OCI-LY1 (cell line): ENCODE measurements around the gene DIP2B.

Experiments used
- H2AFZ ChIP-seq: fragments of 200-600 bp; sonication (generic), shearing (Covaris generic); 2 replicates; pipeline ENCODE4 v1.6.0; 2014; ENCODE audit warnings: antibody characterized with exemption, mild to moderate bottlenecking, low read length
- H3F3A ChIP-seq: fragments of 200-600 bp; sonication (generic), shearing (Covaris generic); 2 replicates; pipeline ENCODE4 v1.6.0; 2014; ENCODE audit warnings: mild to moderate bottlenecking, antibody characterized with exemption, low read length, moderate library complexity; ENCODE audit not compliant: insufficient read depth
- H3K27ac ChIP-seq: fragments of 200-600 bp; sonication (generic); 2 replicates; pipeline ENCODE4 v1.5.1; 2014; ENCODE audit warnings: low read length, mixed run types, mild to moderate bottlenecking, low read depth; ENCODE audit not compliant: poor library complexity, severe bottlenecking
- H3K27me3 ChIP-seq: fragments of 200-600 bp; sonication (generic); 2 replicates; pipeline ENCODE4 v1.6.0; 2014; ENCODE audit warnings: antibody characterized with exemption, mild to moderate bottlenecking, low read length, moderate library complexity; ENCODE audit not compliant: insufficient read depth
- H3K36me3 ChIP-seq: fragments of 200-600 bp; sonication (generic); 2 replicates; pipeline ENCODE4 v1.6.1; 2014; ENCODE audit warnings: mild to moderate bottlenecking, antibody characterized with exemption, low read length, moderate library complexity, mixed read lengths; ENCODE audit not compliant: insufficient read depth
- H3K4me1 ChIP-seq: fragments of 200-600 bp; sonication (generic); 2 replicates; pipeline ENCODE4 v1.5.1; 2014; ENCODE audit warnings: mild to moderate bottlenecking, low read length, moderate library complexity; ENCODE audit not compliant: insufficient read depth, severe bottlenecking
- H3K4me2 ChIP-seq: fragments of 200-600 bp; sonication (generic), shearing (Covaris generic); 2 replicates; pipeline ENCODE4 v1.6.1; 2014; ENCODE audit warnings: low read length
- H3K4me3 ChIP-seq: fragments of 200-600 bp; sonication (generic); 2 replicates; pipeline ENCODE4 v1.5.1; 2014; ENCODE audit warnings: low read length, low read depth, mild to moderate bottlenecking, mixed read lengths; ENCODE audit not compliant: poor library complexity, severe bottlenecking
- H3K79me2 ChIP-seq: fragments of 200-600 bp; shearing (Covaris generic); 2 replicates; pipeline ENCODE4 v1.6.1; 2016; ENCODE audit warnings: mixed run types, low read length, mixed read lengths; ENCODE audit not compliant: insufficient read depth
- H3K9ac ChIP-seq: fragments of 200-600 bp; sonication (generic), shearing (Covaris generic); 2 replicates; pipeline ENCODE4 v1.6.1; 2014; ENCODE audit warnings: mild to moderate bottlenecking, low read length, mixed read lengths
- H3K9me2 ChIP-seq: fragments of 200-600 bp; sonication (generic), shearing (Covaris generic); 2 replicates; pipeline ENCODE4 v1.6.1; 2014; ENCODE audit warnings: low read depth, mild to moderate bottlenecking, low read length, mixed read lengths
- H3K9me3 ChIP-seq: fragments of 200-600 bp; shearing (Covaris generic); 2 replicates; pipeline ENCODE4 v1.6.1; 2014; ENCODE audit warnings: low read length, mixed read lengths
- H4K20me1 ChIP-seq: fragments of 200-600 bp; sonication (generic), shearing (Covaris generic); 2 replicates; pipeline ENCODE4 v1.6.0; 2016; ENCODE audit warnings: mild to moderate bottlenecking, low read length; ENCODE audit not compliant: insufficient read depth
- EZH2 ChIP-seq: fragments of 200-600 bp; sonication (generic), shearing (Covaris generic); IDR thresholded peaks from 2 replicates; pipeline ENCODE4 v1.8.0; 2017; ENCODE audit warnings: borderline replicate concordance, mixed run types, mild to moderate bottlenecking, antibody characterized with exemption, low read length, moderate library complexity, mixed read lengths
- TF ChIP-seq, protein P1 (sequence below): fragments of 200-600 bp; sonication (generic), shearing (Covaris generic); IDR thresholded peaks from 2 replicates; pipeline ENCODE4 v1.5.1; 2017; ENCODE audit warnings: mild to moderate bottlenecking, antibody characterized with exemption, low read length, moderate library complexity, mixed read lengths

The DIP2B gene

DNA sequence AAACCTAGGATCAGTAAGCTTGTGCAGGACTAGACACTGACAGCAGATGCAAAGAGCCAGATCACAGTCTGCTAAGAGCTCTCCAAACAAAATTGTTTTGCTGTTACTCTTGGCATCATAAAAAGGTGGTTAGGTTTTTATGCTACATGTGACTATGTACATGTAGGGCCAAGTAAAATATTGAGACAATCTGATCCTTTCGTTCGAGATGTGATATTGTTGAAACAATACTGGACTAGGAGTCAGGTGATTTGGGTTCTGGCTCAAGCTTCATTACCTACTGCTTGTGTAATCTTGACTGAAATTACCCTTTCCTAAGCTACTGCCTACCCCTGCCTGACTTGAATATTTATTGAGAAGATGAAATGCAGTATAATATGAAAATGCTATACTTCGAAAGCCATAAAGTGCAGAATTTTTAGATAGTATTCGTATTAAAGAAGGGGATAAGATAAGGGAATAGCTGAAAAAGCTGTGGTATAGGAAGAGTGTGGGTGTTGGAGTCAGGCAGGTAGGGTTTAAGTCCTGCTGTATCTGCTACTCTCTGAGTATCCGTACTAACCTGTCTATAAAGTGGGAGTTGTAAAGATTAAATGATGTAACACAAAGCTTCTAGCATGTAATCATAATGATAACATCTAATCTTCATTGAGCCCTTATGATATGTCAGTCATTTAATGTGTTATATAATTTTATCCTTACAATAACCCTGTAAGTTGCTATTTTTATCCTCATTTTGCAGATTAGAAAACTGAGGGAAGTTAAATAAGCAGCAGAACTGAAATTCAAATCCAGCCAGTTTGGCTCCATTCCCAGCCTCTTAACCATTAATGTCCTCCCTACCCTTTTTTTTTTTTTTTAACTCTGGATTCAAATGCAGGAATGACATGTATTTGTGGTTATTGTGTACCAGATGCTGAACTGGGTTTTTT, 220.5 kb downstream of the DIP2B start:
- no peak overlapping the region for H2AFZ ChIP-seq
- no peaks in the 10 kb centered on the region for H3K79me2 ChIP-seq
- H3K9me2 ChIP-seq = no peaks in the 10 kb centered on the region
- H4K20me1 ChIP-seq = no peaks in the 10 kb centered on the region
- no peak overlapping the region for H3K4me2 ChIP-seq
- no peaks in the 10 kb centered on the region for H3K27me3 ChIP-seq
- H3K4me3 ChIP-seq = no peak overlapping the region
- peaks cover 10% of the 10 kb centered on the region for H3K4me1 ChIP-seq
- H3K9me3 ChIP-seq = no peaks in the 10 kb centered on the region
- TF ChIP-seq EZH2 = no peak
- TF ChIP-seq, protein P1, sequence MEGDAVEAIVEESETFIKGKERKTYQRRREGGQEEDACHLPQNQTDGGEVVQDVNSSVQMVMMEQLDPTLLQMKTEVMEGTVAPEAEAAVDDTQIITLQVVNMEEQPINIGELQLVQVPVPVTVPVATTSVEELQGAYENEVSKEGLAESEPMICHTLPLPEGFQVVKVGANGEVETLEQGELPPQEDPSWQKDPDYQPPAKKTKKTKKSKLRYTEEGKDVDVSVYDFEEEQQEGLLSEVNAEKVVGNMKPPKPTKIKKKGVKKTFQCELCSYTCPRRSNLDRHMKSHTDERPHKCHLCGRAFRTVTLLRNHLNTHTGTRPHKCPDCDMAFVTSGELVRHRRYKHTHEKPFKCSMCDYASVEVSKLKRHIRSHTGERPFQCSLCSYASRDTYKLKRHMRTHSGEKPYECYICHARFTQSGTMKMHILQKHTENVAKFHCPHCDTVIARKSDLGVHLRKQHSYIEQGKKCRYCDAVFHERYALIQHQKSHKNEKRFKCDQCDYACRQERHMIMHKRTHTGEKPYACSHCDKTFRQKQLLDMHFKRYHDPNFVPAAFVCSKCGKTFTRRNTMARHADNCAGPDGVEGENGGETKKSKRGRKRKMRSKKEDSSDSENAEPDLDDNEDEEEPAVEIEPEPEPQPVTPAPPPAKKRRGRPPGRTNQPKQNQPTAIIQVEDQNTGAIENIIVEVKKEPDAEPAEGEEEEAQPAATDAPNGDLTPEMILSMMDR = no peak
- H3K9ac ChIP-seq = no peak overlapping the region
- H3F3A ChIP-seq = no peaks in the 10 kb centered on the region
- H3K27ac ChIP-seq = no peak overlapping the region
- H3K36me3 ChIP-seq = peaks cover 49% of the 10 kb centered on the region; the same call in 1 of the 2 replicates

DNA sequence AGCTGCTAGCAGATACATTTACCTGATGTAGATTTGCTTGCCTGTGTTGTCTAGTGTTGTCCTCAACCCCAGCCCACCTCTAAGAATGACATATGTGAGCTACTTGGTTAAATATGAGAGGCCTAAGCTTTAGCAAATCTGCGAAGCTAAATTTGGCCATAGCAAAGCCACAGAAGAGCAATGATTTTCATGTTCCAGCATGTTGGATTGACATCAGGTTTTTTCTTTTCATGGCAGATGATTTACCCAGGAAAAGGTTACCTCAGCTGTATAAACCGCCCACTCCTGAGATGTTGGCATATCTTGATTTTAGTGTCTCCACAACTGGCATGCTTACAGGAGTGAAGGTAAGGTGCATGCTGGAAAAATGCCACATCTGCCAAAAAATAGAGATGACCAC, 222.7 kb downstream of the DIP2B start:
- H3F3A ChIP-seq = no peaks in the 10 kb centered on the region
- H3K4me3 ChIP-seq = no peak overlapping the region
- H2AFZ ChIP-seq = no peak overlapping the region
- no peak for TF ChIP-seq EZH2
- TF ChIP-seq, protein P1 = no peak
- peaks cover 42% of the 10 kb centered on the region; the same call in 1 of the 2 replicates for H3K36me3 ChIP-seq
- peaks cover 8% of the 10 kb centered on the region for H3K4me1 ChIP-seq
- H3K9ac ChIP-seq = no peak overlapping the region
- no peaks in the 10 kb centered on the region for H3K79me2 ChIP-seq
- no peaks in the 10 kb centered on the region for H3K9me3 ChIP-seq
- no peaks in the 10 kb centered on the region for H4K20me1 ChIP-seq
- H3K27ac ChIP-seq = no peak overlapping the region
- H3K4me2 ChIP-seq = no peak overlapping the region
- no peaks in the 10 kb centered on the region for H3K9me2 ChIP-seq
- H3K27me3 ChIP-seq = no peaks in the 10 kb centered on the region

DNA sequence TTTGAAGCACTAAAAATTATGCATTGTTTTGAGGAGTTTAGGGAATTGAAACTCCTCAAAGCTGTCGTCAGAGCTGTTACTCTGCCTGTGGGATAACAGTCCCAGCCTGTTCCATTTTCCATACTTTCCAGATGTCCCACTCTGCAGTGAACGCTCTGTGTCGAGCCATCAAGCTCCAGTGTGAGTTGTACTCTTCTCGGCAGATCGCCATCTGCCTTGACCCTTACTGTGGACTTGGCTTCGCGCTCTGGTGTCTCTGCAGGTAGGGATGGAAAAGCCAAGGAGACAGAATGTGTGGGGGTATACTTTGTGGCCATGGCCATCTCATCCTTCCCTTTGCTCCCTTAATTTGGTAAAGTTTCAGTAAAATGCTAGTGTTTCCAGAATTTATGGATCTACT, 223.6 kb downstream of the DIP2B start:
- no peak overlapping the region for H3K4me2 ChIP-seq
- H3K36me3 ChIP-seq = peaks cover 42% of the 10 kb centered on the region; the same call in 1 of the 2 replicates
- H3K9me2 ChIP-seq = no peaks in the 10 kb centered on the region
- TF ChIP-seq, protein P1 = no peak
- TF ChIP-seq EZH2 = no peak
- H3K9ac ChIP-seq = no peak overlapping the region
- H3K27me3 ChIP-seq = no peaks in the 10 kb centered on the region
- H4K20me1 ChIP-seq = no peaks in the 10 kb centered on the region
- H3K79me2 ChIP-seq = no peaks in the 10 kb centered on the region
- no peak overlapping the region for H3K27ac ChIP-seq
- no peaks in the 10 kb centered on the region for H3F3A ChIP-seq
- no peak overlapping the region for H3K4me3 ChIP-seq
- H2AFZ ChIP-seq = no peak overlapping the region
- no peaks in the 10 kb centered on the region for H3K4me1 ChIP-seq
- H3K9me3 ChIP-seq = no peaks in the 10 kb centered on the region
